Fibroblast of villous mesenchyme (primary cell): ENCODE data around the gene FAF2. TPM values are rescaled to one million over a fixed set of nuclear protein-coding genes. Genes with fewer than 3 reads are reported as not detected.

Experiments
- DNase-seq: peaks from one replicate; pipeline ENCODE4 v3.0.0-alpha.2; 2010; ENCODE audit warnings: low read depth
- H3K4me3 ChIP-seq: 2 replicates; pipeline ENCODE4 v1.5.1; 2011; ENCODE audit warnings: low read depth, mild to moderate bottlenecking, low read length
- total RNA-seq: library from RNA; depleted of rRNA; stranded (reverse); fragments of >200 nt; gene quantifications from 2 replicates; pipeline ENCODE4 v1.2.3, GENCODE V29; 2012
- TF ChIP-seq, protein P1 (sequence below): IDR thresholded peaks from 2 replicates; pipeline ENCODE4 v1.5.1; 2012; ENCODE audit warnings: low read depth, mild to moderate bottlenecking, low read length; ENCODE audit not compliant: insufficient read depth

Gene FAF2
- total RNA-seq, 1 donor = 59.2 TPM

DNA sequence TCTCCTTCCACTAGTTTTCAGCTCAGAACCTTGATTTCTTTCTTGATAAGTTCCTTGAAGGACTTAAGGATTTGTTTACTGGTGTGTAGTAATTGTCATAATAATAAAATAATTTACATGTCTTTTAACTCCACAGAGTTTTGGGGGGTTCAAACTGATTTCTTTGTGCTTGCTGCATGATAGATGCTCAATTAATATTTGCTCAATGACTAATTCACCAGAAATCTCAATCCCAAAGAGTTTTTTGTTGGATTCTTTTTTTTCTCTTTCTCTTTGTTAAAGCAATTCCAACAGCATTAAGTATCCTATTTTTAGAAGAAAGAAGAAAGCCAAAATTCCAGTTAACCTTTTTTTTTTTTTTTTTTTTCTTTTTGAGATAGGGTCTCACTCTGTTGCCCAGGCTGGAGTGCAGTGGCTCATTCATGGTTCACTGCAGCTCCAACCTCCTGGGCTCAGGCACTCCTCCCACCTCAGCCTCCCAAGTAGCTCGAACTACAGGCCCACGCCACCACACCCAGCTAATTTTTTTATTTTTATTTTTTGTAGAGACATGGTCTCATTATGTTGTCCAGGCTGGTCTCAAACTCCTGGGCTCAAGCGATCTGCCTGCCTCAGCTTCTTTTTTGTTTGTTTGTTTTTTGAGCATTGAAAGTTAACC, 10.8 kb downstream of the FAF2 start:
- DNase-seq = no peak
- TF ChIP-seq, protein P1, sequence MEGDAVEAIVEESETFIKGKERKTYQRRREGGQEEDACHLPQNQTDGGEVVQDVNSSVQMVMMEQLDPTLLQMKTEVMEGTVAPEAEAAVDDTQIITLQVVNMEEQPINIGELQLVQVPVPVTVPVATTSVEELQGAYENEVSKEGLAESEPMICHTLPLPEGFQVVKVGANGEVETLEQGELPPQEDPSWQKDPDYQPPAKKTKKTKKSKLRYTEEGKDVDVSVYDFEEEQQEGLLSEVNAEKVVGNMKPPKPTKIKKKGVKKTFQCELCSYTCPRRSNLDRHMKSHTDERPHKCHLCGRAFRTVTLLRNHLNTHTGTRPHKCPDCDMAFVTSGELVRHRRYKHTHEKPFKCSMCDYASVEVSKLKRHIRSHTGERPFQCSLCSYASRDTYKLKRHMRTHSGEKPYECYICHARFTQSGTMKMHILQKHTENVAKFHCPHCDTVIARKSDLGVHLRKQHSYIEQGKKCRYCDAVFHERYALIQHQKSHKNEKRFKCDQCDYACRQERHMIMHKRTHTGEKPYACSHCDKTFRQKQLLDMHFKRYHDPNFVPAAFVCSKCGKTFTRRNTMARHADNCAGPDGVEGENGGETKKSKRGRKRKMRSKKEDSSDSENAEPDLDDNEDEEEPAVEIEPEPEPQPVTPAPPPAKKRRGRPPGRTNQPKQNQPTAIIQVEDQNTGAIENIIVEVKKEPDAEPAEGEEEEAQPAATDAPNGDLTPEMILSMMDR = no peak
- no peak overlapping the region for H3K4me3 ChIP-seq

DNA sequence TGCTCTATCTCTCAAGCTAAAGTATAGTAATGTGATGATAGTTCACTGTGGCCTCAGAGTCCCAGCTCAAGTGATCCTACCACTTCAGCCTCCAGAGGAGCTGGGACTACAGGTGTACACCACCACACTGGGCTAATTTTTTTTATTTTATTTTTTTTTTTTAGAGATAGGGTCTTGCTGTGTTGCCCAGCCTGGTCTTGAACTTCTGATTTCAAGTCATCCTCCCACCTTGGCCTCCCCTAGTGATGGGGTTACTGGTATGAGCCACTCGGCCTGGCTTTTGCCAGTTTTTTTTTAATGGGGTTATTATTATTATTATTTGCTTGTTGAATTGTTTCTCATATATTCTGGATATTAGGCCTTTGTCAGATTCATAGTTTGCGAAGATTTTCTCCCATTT, 13.2 kb downstream of the FAF2 start:
- no peak for DNase-seq
- TF ChIP-seq, protein P1 = no peak
- no peak overlapping the region for H3K4me3 ChIP-seq

DNA sequence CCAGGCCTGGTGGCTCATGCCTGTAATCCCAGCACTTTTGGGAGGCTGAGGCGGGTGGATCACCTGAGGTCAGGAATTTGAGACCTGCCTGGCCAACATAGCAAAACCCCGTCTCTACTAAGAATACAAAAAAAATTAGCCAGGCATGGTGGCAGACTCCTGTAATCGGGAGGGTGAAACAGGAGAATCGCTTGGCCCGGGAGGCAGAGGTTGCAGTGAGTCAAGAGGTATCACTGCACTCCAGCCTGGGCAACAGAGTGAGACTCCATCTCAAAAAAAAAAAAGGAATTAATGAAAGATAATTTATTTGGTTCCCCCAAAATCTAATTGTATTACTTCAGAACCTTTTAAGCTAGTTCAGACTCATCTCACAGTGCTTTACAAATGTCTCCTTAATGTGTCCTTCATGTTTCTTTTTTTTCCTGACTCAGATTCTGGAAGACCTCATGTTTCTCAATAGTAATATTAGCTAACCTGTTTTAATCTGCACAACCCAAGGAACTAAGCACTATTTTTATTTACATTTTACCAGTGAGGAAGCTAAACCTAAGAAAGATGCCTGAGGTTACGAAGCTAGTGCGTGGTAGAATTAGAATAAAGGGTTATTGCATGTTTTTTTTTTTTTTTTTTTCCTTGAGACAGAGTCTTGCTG, 15.1 kb downstream of the FAF2 start:
- TF ChIP-seq, protein P1 = no peak
- no peak overlapping the region for H3K4me3 ChIP-seq
- no peak for DNase-seq

DNA sequence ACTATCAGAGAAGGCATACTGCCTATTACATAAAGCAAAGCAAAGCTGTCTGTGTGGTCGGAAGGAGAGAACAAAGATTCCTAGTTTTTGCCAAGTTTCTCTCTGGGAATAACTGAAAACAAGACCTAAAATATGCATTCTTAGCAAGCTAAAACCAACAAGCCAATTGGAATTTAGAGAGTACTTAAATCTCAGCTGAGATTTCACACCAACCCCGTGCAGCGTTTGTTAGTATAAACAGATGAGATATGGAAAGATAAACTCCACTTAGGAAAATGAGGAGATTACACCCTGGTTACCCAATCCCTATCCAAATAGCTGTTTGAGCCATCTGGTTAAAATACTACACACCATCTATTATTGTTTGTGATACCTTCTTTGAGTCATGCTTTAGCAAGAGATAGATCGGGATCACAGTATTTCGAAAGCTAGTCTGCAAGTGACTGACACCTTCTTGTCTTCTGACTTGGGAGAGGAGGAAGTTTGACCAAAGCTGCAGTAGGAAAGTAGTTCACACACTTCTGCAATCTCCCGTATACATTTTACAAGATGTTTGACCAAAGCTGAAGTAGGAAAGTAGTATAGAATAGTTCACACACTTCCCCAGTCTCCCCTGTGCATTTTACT, 18.2 kb downstream of the FAF2 start:
- peak; percentile 99 for DNase-seq
- H3K4me3 ChIP-seq = no peak overlapping the region
- TF ChIP-seq, protein P1 = no peak

DNA sequence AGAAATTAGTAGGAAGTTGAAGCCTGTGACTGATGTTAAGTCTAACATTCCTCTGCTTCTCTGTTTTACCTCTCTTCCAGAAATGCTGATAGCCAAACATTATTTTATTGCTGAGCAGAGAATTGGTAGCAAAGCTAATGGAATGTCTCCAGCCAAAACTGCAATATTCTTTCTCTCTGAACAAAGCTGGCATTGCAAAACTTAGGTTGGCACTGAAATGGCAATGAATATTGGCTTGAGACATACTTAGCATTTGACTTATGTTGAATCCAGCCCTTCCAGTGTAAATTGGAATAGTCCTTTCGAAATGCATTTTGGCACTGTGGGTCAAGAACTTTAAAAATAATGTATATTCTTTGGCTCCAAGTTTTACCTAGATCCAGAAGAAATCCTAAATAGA, 21.1 kb downstream of the FAF2 start:
- TF ChIP-seq, protein P1 = no peak
- no peak overlapping the region for H3K4me3 ChIP-seq
- no peak for DNase-seq

DNA sequence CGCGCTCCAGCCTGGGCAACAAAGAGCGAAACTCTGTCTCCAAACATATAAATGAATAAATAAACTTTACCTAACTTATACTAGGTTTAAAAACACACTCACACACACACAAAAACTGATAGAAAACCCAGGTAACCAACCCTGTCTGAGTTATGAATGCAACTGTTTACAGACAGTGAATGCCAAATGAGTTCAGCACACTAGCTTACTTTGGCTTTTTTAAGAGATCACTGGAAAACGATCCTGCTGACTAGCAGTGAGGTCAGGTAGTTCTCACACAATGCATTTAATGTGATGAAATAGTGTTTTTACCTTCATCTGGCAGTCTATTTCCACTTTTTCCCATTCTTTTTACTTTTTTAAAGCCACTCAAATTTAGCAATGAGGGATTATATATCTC, 22.4 kb downstream of the FAF2 start:
- no peak for DNase-seq
- TF ChIP-seq, protein P1 = no peak
- no peak overlapping the region for H3K4me3 ChIP-seq

DNA sequence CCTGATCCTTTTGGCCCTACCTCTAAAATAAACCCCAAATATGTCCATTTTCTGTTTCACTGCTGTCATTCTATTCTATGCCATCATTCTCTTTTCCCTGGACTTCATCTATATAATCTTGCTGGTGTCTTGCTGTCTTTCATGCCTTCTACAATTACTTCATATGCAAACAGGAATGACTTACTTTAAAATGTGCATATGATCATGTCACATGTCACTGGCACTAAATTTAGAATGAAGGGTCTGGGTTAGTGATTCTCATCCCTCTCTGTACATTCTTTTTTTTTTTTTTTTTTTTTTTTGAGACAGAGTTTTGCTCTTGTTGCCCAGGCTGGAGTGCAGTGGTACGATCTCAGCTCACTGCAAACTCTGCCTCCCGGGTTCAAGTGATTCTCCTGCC, 22.9 kb downstream of the FAF2 start:
- no peak overlapping the region for H3K4me3 ChIP-seq
- DNase-seq = no peak
- TF ChIP-seq, protein P1 = no peak
